Placental pericyte (primary cell): ENCODE data around the gene TBCK. TPM values are rescaled to one million over a fixed set of nuclear protein-coding genes. Genes with fewer than 3 reads are reported as not detected.

Experiments used
- total RNA-seq: library from RNA; depleted of rRNA; stranded (reverse); fragments of >200 nt; gene quantifications from 2 replicates; pipeline ENCODE4 v1.2.3, GENCODE V29; 2012

The TBCK gene
- 29.5 and 33.2 TPM in 2 replicates for total RNA-seq

GRCh38 chr4:106315968-106316772 is at the start of gene TBCK, which contains the start of gene AIMP1:
TBCK (minus strand) TSS chr4:106316209; CDS start chr4:106308960, 7,249 bp downstream.
AIMP1 (plus strand) TSS chr4:106316550; CDS start chr4:106325010, 8,460 bp downstream.

Other genes starting within 250 kb of the TBCK start
- 21.8 and 26.3 TPM in 2 replicates for gene AIMP1, start 341 bp upstream of the TBCK start, total RNA-seq
- 0.14 TPM in 1 of 2 replicates, not detected in the other for gene GIMD1, start 52.6 kb upstream of the TBCK start, total RNA-seq